Central memory CD8-positive, alpha-beta T cell (primary cell): ENCODE measurements around the gene TSPOAP1.

Experiments
- ATAC-seq: fragments of 150-1000 bp; cut with Tn5 transposase; replicated peaks from 2 replicates; pipeline ENCODE4 v1.10.0; 2022; ENCODE audit warnings: mild to moderate bottlenecking, moderate FRiP score, moderate number of reproducible peaks; ENCODE audit not compliant: poor library complexity, severe bottlenecking; ENCODE audit errors: extremely low read depth
- DNase-seq, 2 donors: peaks; one replicate each; pipeline ENCODE4 v3.0.0; 2021; ENCODE audit warnings: low spot score in 2 of 2
- H3K27ac Mint-ChIP-seq: one replicate; pipeline ENCODE4 v1.8.0; 2022; ENCODE audit warnings: low read depth, mild to moderate bottlenecking, moderate library complexity, mixed read lengths
- H3K27me3 Mint-ChIP-seq: one replicate; pipeline ENCODE4 v1.8.0; 2022; ENCODE audit warnings: mixed read lengths
- H3K36me3 Mint-ChIP-seq: one replicate; pipeline ENCODE4 v1.8.0; 2022; ENCODE audit warnings: mild to moderate bottlenecking, moderate library complexity, mixed read lengths; ENCODE audit not compliant: insufficient read depth
- H3K4me1 Mint-ChIP-seq: one replicate; pipeline ENCODE4 v1.8.0; 2022; ENCODE audit warnings: mixed read lengths
- H3K4me3 Mint-ChIP-seq: one replicate; pipeline ENCODE4 v1.8.0; 2022; ENCODE audit warnings: mild to moderate bottlenecking, moderate library complexity, mixed read lengths
- H3K9me3 Mint-ChIP-seq: one replicate; pipeline ENCODE4 v1.8.0; 2022; ENCODE audit warnings: mixed read lengths

TSPOAP1 gene

DNA sequence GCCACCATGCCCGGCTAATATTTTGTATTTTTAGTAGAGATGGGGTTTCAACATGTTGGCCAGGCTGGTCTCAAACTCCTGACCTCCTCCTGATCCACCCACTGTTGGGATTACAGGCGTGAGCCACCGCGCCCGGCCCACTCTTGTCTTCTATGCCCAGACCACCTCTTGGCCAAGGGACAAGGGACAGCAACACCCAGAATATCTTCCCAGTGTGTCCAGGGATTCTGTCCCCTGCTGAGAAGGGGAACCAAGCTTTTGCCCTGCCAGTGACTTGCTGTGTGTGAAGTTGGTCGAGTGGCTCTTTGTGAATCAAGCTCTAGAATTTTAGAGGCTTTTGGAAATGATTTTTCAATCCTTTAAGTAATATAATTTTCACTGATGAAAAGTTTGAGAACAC lies 46.2 kb downstream of the TSPOAP1 start:
- Mint-ChIP-seq H3K9me3 (no peaks in the 10 kb centered on the region), H3K27ac (no peak overlapping the region), H3K36me3 (no peaks in the 10 kb centered on the region), H3K27me3 (peaks cover 36% of the 10 kb centered on the region), H3K4me3 (no peak overlapping the region), H3K4me1 (no peaks in the 10 kb centered on the region)
- ATAC-seq (no peak), DNase-seq (no peak)

DNA sequence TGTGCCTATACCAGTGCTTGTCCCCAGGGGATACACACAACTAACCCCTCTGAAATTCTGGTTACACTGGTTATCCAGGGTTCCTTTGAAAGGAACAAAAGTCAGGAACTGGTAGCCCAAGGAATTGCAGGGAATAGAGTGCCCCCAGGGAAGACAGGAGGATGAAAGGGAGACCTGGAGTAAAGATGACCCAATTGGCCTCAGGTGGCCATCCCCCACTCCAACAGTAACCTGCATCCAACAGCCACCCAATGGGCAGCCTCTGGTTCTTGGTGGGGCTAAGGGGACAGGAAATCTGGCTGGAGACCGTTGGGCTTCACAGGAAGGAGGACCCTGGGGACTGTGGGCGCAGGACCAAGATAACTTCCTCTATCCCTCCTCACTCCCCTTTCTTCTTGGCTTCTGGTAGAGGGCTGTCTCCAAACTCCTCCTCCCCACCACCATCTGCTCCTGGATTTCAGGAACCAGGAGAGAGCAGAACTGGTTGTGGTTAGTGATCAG lies 47.0 kb downstream of the TSPOAP1 start:
- ATAC-seq (no peak), DNase-seq (no peak)
- peaks cover 32% of the 10 kb centered on the region for H3K27me3 Mint-ChIP-seq
- no peaks in the 10 kb centered on the region for H3K9me3 Mint-ChIP-seq
- H3K36me3 Mint-ChIP-seq, result no peaks in the 10 kb centered on the region
- no peaks in the 10 kb centered on the region for H3K4me1 Mint-ChIP-seq
- no peak overlapping the region for H3K27ac Mint-ChIP-seq
- no peak overlapping the region for H3K4me3 Mint-ChIP-seq

DNA sequence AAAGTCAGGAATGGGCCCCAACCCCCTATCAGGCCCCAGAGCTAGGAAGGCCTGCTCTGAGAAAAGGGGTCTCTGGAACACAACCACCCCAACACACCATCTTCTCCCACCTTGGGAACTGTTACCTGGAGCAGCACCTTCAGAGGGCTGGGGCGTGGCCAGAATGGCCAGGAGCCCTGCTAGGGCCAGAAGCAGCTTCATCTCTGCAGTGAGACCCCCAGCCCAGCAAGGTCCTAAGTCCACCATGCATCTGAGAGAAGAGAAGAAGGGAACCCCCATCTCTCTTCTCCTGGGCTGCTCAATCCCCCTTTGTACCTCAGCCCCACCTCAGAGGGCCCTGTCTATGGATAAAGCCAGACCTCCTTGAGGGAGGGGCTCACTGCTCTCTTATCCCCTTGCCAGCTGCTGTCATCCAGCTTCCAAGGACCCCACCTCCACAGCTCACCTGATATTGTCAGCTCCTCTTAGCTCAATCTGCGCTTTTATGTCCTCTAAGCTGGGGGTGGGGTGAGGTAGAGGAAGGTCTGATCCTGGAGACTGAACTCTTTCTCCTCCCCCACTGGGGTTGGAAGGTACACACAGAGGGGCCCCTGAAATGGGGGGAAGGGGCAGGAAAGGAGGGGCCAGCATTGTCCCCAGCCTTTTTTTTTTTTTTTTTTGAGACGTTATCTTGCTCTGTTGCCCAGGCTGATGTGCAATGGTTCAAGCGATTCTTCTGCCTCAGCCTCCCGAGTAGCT lies 47.9 kb downstream of the TSPOAP1 start, which contains the start of gene MPO:
TSS of gene MPO (minus strand) at position 456 of the 738 bp plus-strand sequence. CDS start at position 279, 177 bp downstream.
- H3K27me3 Mint-ChIP-seq, result peaks cover 32% of the 10 kb centered on the region
- H3K4me3 Mint-ChIP-seq, result no peak within 1 kb of the TSS
- no peaks in the 10 kb centered on the region for H3K9me3 Mint-ChIP-seq
- ATAC-seq, result no peak
- no peaks in the 10 kb centered on the region for H3K36me3 Mint-ChIP-seq
- no peaks in the 10 kb centered on the region for H3K4me1 Mint-ChIP-seq
- no peak within 1 kb of the TSS for H3K27ac Mint-ChIP-seq
- DNase-seq, result no peak

DNA sequence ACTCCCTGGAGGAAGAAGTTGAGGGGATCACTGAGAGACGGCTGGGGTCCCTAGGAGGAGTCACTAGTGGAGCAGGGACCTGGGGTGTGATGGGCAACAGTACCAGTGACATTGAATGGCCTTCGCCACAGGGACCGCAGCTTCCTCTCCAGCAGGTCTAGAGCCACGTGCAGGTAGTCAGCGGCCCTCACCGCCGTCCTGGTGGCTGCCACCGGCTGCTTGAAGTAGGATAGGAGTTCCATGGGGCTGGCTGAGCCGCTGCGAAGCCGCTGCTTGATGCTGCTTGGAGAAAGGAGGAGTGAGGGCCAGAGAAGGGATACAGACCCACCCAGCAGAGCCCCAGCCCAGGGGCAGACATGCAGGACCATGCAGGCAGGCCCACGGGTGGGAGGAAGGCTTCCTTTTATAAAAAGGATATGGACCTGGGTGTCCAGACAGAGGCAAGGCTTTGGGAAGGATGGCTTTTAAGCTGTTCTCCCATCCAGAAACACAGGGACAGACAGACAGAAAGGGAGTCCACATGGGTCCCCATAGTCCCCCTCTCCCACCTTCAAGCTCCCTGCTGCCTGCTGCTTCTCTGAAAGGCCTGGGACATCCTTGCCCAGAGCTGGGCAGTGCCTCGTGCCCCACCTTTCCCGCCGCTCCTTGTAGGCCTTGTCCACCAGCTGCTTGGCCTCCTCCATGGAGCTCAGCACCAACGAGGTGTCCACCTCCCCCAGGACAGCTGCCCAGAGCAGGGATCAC lies 48.7 kb downstream of the TSPOAP1 start:
- Mint-ChIP-seq H3K27ac (no peak overlapping the region), H3K4me3 (no peak overlapping the region), H3K4me1 (no peaks in the 10 kb centered on the region), H3K9me3 (no peaks in the 10 kb centered on the region), H3K36me3 (no peaks in the 10 kb centered on the region), H3K27me3 (peaks cover 32% of the 10 kb centered on the region)
- ATAC-seq, result no peak
- DNase-seq, result no peak

DNA sequence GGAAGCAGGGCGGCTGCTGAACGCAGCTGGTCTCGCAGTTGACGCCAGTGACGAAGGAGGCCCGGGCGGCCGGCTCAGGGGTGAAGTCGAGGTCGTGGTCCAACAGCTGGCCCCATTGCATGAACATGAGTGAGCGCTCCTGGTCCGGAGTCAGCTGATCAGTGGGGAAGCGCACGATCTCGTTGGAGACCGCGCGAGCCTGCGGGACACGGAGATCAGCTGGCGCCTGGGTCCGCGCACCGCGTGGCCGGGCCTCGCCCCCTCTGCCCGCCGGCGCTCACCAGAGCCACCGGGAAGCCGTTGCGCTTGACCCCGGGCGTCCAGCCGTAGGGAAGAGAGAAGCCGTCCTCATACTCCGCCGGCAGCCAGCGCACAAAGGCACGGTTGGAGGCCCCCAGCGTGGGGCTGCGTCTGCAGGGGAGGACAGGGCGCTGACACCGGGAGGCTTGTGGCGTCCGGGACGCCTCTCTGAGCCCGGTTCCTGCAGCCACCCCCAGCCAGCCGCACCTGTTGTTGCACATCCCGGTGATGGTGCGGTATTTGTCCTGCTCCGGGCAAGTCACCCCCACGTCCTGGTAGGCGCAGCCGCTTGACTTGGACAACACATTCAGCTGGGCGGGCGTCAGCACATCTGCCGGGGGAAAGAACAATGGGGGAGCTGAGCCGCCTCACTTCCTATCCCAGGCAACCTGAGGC lies 49.4 kb downstream of the TSPOAP1 start:
- Mint-ChIP-seq H3K27ac (no peak overlapping the region), H3K4me3 (no peak overlapping the region), H3K36me3 (no peaks in the 10 kb centered on the region), H3K27me3 (peaks cover 36% of the 10 kb centered on the region), H3K4me1 (no peaks in the 10 kb centered on the region), H3K9me3 (no peaks in the 10 kb centered on the region)
- no peak for DNase-seq
- no peak for ATAC-seq

DNA sequence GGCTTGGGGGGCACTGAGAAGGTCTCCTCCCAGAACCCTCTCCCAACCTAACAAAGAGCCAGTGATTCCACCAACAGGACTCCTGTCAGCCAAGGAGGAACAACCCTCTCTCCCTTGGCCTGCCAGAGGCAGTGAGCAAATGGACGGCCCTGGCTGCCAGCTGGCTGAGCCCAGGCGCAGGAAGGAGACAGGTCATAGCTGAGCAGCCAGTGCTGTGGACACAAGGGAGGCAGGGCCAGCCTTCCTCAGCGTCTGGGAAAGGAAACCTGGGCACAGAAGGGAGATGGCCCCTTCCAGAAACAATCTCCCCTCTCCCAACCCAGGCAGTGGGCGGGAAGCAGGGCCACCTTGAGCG lies 50.0 kb downstream of the TSPOAP1 start:
- no peak for ATAC-seq

DNA sequence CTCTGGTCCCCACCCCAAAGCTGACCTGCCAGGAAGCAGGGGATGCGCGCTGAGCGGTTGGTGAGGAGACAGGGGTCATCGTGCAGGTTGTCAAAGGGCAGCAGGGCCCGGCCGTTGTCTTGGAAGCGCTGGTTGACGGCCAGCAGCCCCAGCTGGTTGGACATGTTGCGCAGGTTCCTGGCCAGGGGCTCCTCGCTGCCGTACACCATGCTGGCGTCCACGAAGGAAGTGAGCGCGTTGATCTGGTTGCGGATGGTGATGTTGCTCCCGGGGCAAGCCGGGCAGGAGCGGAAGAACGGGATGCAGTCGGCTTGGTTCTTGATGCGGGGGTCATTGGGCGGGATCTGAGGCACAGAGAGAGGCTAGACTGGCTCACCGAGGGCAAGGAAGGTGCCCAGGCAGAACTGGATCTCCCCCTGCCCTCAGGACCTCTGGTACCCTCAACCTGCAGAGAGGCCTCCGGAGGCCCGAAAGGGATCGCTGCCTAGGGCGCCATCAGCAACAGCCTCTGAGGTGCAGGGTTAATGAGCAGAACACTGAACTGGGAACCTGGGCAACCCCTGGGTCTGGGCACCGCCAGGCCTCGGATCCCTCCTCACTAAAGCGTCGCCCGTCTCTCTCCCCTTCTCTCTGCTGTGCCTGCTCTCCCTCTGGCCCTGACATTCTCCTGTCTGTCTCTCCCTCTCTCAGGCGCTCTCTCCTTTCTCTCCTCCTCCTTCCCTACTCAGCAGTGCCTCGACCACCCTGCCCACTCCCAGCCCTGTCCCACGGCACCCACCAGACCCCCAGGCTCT lies 50.6 kb downstream of the TSPOAP1 start:
- Mint-ChIP-seq H3K4me3 (no peak overlapping the region), H3K9me3 (no peaks in the 10 kb centered on the region), H3K27ac (no peak overlapping the region), H3K27me3 (peaks cover 37% of the 10 kb centered on the region), H3K4me1 (no peaks in the 10 kb centered on the region), H3K36me3 (no peaks in the 10 kb centered on the region)
- no peak for ATAC-seq
- no peak for DNase-seq

More for the DNA sequence above, 50.0 kb downstream of the TSPOAP1 start:
- no peak overlapping the region for H3K4me3 Mint-ChIP-seq
- H3K4me1 Mint-ChIP-seq, result no peaks in the 10 kb centered on the region
- no peak overlapping the region for H3K27ac Mint-ChIP-seq
- H3K36me3 Mint-ChIP-seq, result no peaks in the 10 kb centered on the region
- DNase-seq, result no peak
- H3K9me3 Mint-ChIP-seq, result no peaks in the 10 kb centered on the region
- peaks cover 36% of the 10 kb centered on the region for H3K27me3 Mint-ChIP-seq

DNA sequence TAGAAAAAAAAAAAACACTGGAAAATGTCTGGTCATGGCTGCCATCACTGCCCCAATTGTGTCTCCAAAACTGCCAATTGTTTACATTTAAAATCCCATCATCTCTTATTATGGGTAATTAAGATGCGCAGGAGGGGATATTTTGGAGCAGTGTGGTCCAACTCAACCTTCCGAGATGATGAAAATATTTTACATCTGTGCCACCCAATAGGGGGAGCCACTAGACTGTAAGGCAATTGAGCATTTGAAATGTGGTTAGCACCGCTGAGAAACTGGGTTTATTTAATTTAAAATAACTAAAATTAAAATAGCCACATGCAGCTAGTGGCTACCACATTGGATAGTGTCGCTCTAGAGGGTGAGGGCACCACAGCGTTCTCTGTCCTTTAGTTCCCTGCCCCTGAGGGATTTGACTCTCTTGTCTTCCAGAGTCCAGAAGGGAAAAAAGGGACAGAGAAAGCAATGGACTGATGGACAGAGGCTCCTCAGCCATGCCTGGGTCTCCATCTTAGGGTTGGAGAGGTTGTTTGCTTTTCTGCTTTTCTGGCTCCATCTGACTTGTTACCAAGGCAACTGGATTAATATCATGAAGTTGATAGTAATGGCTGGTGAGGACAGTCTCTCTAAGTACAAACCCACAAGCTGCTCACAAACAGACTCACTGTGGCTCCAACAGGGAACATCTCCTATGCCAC lies 51.3 kb downstream of the TSPOAP1 start:
- Mint-ChIP-seq H3K4me3 (no peak overlapping the region), H3K27me3 (peaks cover 45% of the 10 kb centered on the region), H3K36me3 (no peaks in the 10 kb centered on the region), H3K27ac (no peak overlapping the region), H3K9me3 (no peaks in the 10 kb centered on the region), H3K4me1 (no peaks in the 10 kb centered on the region)
- DNase-seq (no peak), ATAC-seq (no peak)

DNA sequence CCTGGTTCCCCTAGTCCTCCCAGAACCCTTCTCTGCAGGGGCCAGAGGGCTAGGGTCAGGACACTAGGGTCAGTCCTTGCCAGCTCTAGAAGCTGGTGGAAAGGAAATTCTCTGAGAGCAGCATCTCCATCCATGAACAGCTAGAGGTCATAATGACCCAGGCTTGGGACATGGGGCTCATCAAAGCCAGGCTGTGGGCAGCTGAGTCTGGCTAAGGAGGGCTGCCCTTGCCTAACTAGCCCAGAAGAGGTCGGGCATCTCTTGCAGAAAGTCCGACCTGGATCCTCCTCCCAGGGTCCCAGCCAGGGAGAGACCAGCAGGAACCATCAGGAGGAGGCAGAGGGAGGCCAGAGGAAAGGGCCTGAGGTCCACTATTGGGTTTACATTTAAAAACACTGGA lies 52.2 kb downstream of the TSPOAP1 start:
- ATAC-seq (no peak), DNase-seq (no peak)
- Mint-ChIP-seq H3K27me3 (peaks cover 50% of the 10 kb centered on the region), H3K27ac (no peak overlapping the region), H3K4me1 (no peaks in the 10 kb centered on the region), H3K36me3 (no peaks in the 10 kb centered on the region), H3K9me3 (no peaks in the 10 kb centered on the region), H3K4me3 (no peak overlapping the region)

DNA sequence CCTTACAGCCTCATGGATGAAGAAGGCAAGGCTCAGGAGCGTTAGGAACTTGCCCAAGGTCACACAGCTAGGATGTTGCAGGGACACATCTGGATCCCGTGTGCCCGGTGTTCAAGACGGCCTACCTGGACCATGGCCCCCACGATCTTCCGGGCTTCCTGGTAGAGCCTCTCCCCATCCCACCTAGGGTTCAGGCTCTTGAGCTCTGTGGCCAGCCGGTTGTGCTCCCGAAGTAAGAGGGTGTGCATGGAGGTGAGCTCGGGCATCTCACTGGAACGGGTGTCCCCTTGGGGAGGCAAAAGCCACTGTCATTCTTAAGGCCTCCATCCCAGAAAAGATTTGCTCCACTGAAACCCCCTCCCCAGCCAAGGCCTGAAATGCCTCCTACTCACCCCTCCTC lies 53.2 kb downstream of the TSPOAP1 start:
- H3K9me3 Mint-ChIP-seq, result no peaks in the 10 kb centered on the region
- DNase-seq (no peak), ATAC-seq (no peak)
- H3K27me3 Mint-ChIP-seq, result peaks cover 49% of the 10 kb centered on the region
- H3K27ac Mint-ChIP-seq, result no peak overlapping the region
- H3K36me3 Mint-ChIP-seq, result no peaks in the 10 kb centered on the region
- H3K4me1 Mint-ChIP-seq, result no peaks in the 10 kb centered on the region
- no peak overlapping the region for H3K4me3 Mint-ChIP-seq

DNA sequence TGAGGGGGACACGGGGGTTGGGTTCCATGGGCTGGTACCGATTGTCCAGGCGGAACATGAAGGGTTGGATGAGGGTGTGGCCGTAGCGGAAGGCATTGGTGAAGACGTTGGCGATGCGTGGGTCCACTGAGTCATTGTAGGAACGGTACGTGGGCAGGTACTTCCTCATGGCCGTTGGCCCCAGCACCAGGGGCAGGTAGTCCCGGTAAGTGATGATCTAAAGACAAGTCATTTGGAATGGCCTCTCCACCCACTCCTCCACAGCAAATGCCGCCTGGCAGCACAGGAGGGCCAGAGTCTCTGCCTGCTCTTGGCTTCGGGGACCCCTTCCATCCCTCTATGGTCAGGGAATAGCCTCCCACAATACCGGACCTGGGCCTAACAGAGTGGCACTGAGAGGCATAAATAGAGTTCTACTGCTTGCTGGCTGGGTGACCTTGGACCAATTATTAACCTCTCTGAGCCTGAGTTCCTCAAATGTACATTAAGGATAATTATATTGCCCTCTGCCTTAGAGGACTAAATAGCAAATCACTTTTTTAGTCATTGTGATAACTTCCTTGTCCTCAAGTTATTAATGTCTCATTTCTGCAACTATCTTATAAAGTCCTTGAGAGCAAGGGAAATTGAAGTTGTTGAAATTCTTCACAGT lies 55.0 kb downstream of the TSPOAP1 start:
- no peaks in the 10 kb centered on the region for H3K36me3 Mint-ChIP-seq
- H3K27me3 Mint-ChIP-seq, result peaks cover 34% of the 10 kb centered on the region
- H3K4me1 Mint-ChIP-seq, result no peaks in the 10 kb centered on the region
- H3K9me3 Mint-ChIP-seq, result no peaks in the 10 kb centered on the region
- no peak overlapping the region for H3K27ac Mint-ChIP-seq
- ATAC-seq (no peak), DNase-seq (no peak)
- H3K4me3 Mint-ChIP-seq, result no peak overlapping the region
